Suprapubic skin (tissue), 3 donors: ENCODE data around the gene C2CD5.

Source experiments
- CTCF ChIP-seq, 2 donors: fragments of 200-600 bp in 1 of 2; fragments of 450-650 bp in 1 of 2; sonication (generic) in 1 of 2; IDR thresholded peaks; one replicate each; pipeline ENCODE4 v1.5.1; 2016 to 2019; ENCODE audit warnings: antibody characterized with exemption in 2 of 2, mild to moderate bottlenecking in 1 of 2, moderate library complexity in 1 of 2
- POLR2AphosphoS5 ChIP-seq, 3 donors: sonication (generic); formaldehyde crosslinking; IDR thresholded peaks; one replicate each; pipeline ENCODE4 v1.6.1; 2017; ENCODE audit warnings: antibody characterized with exemption in 3 of 3

GRCh38 chr12:22551624-22552023 is 7.3 kb upstream of the C2CD5 start:
- no peak for TF ChIP-seq CTCF (IDR thresholded peaks at IDR 0.05)
- no peak for TF ChIP-seq POLR2AphosphoS5 (IDR thresholded peaks at IDR 0.05)
